TTC549 (cell line): Measurements from ENCODE around the gene POU5F1.
"Not testable (repeated sequence)": the region's sequence is repeated elsewhere in the genome, so short reads cannot be mapped to it uniquely, and the experiment has no call there.

Experiments used
- FAIRE-seq: peaks from 2 replicates; lab custom pipeline; 2012; peaks lifted over from hg19 to GRCh38; lab: Jason Lieb, UNC

The POU5F1 gene

GRCh38 chr6:31170600-31170881 is at the start of gene POU5F1:
TSS of gene POU5F1 (minus strand) at chr6:31170682. CDS start at chr6:31170620, 62 bp downstream.
- FAIRE-seq, result no peak

GRCh38 chr6:31216208-31216898 is 45.9 kb upstream of the POU5F1 start:
- FAIRE-seq, result no peak

- FAIRE-seq, result not testable (repeated sequence)
These were observed 44.7 kb upstream of the POU5F1 start for GRCh38 chr6:31215216-31215615.

- no peak for FAIRE-seq
These were observed 44.0 kb upstream of the POU5F1 start for GRCh38 chr6:31214516-31214915.

GRCh38 chr6:31210741-31211532 is 40.5 kb upstream of the POU5F1 start:
- FAIRE-seq, result no peak

- no peak for FAIRE-seq
These were observed 39.6 kb upstream of the POU5F1 start for GRCh38 chr6:31210123-31210522.

GRCh38 chr6:31209137-31209536 is 38.7 kb upstream of the POU5F1 start:
- no peak for FAIRE-seq

GRCh38 chr6:31208506-31208905 is 38.0 kb upstream of the POU5F1 start:
- no peak for FAIRE-seq

GRCh38 chr6:31205638-31206037 is 35.2 kb upstream of the POU5F1 start:
- FAIRE-seq, result no peak

GRCh38 chr6:31204751-31205145 is 34.3 kb upstream of the POU5F1 start:
- no peak for FAIRE-seq

GRCh38 chr6:31203345-31203979 is 33.0 kb upstream of the POU5F1 start:
- FAIRE-seq, result no peak

GRCh38 chr6:31202259-31203166 is 32.0 kb upstream of the POU5F1 start:
- FAIRE-seq, result no peak

GRCh38 chr6:31199105-31199452 is 28.6 kb upstream of the POU5F1 start:
- not testable (repeated sequence) for FAIRE-seq

GRCh38 chr6:31197559-31198305 is 27.2 kb upstream of the POU5F1 start:
- no peak for FAIRE-seq

GRCh38 chr6:31196251-31197022 is 26.0 kb upstream of the POU5F1 start:
- not testable (repeated sequence) for FAIRE-seq

- not testable (repeated sequence) for FAIRE-seq
These were observed 25.0 kb upstream of the POU5F1 start for GRCh38 chr6:31195308-31195979.

GRCh38 chr6:31194061-31194834 is 23.8 kb upstream of the POU5F1 start:
- FAIRE-seq, result no peak

- no peak for FAIRE-seq
These were observed 22.7 kb upstream of the POU5F1 start for GRCh38 chr6:31193206-31193605.

- not testable (repeated sequence) for FAIRE-seq
These were observed 22.1 kb upstream of the POU5F1 start for GRCh38 chr6:31192431-31193105.
